Measurements from ENCODE around the gene ATP5F1E. TPM values are rescaled to one million over a fixed set of nuclear protein-coding genes. Genes with fewer than 3 reads are reported as not detected.

The ATP5F1E gene
- total RNA-seq, 4 donors from 2014 or later = 35.8 to 90.0 (median 38.6) TPM

DNA sequence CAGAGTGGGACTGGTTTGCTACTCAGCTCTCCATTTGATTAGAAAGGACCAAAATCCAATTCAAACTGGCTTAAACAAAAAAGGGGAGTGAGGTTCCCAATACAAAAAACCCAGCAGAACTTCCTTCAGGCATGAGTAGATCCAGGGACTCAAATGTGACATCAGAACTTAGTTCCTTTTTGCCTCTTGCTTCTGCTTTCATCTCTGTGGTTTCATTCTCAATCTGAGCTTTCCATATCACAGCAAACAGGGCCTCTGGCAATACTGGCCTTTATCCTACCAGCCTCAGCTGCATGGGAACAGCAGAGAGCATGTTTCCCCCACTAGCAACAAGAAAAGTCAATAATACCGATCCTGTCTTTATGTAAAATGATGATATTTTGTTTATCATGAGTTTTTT is 39.1 kb upstream of the ATP5F1E start:
- TF ChIP-seq, protein P1, sequence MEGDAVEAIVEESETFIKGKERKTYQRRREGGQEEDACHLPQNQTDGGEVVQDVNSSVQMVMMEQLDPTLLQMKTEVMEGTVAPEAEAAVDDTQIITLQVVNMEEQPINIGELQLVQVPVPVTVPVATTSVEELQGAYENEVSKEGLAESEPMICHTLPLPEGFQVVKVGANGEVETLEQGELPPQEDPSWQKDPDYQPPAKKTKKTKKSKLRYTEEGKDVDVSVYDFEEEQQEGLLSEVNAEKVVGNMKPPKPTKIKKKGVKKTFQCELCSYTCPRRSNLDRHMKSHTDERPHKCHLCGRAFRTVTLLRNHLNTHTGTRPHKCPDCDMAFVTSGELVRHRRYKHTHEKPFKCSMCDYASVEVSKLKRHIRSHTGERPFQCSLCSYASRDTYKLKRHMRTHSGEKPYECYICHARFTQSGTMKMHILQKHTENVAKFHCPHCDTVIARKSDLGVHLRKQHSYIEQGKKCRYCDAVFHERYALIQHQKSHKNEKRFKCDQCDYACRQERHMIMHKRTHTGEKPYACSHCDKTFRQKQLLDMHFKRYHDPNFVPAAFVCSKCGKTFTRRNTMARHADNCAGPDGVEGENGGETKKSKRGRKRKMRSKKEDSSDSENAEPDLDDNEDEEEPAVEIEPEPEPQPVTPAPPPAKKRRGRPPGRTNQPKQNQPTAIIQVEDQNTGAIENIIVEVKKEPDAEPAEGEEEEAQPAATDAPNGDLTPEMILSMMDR (IDR thresholded peaks at IDR 0.05; ENCODE audit: low read depth) = no peak

- TF ChIP-seq, protein P1 (IDR thresholded peaks at IDR 0.05; ENCODE audit: low read depth) = no peak
Measured at GRCh38 chr20:59069026-59069425, 36.9 kb upstream of the ATP5F1E start.

- TF ChIP-seq, protein P1 (IDR thresholded peaks at IDR 0.05; ENCODE audit: low read depth) = no peak
Measured at GRCh38 chr20:59068534-59068933, 36.4 kb upstream of the ATP5F1E start.

GRCh38 chr20:59064214-59064722 is 32.1 kb upstream of the ATP5F1E start:
- TF ChIP-seq, protein P1 (IDR thresholded peaks at IDR 0.05; ENCODE audit: low read depth) = no peak

DNA sequence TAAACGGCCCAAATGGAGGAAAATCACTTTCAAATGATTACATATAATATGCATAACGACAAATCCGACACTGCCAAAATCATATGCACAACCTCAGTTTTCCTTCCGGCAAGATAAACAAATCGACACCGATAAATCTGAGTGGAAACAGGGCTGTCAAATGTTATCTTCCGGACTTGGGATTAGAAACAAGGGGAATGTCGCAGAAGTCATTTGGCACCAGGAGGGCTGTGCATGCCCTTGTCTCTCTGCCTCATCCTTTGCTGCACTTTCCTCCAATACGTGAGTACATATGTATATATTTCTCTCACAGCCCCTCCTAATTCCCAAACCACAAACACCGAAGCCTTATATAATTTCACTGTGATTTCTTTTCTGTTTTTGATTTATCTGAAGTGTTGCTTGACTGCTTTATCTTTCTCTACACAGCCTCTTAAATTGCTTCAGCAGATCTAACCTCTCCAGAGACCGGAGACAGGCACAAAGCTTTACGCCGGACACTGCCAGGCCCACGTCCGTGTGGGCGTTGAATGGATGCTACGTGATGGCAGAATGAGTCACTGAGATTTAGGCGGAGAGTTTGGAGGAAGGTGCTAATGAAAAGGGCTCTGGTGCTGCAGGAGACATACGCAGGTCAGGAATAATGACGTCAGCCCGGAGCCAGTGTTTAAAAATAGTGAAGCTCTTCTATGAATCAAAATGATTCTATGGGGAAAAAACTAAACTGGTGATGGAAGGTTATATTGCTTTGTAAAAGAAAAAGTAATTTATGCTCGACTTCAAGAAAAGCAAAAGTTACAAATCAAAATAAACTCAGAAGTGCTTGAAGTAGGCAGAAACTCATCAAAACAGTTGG is 31.5 kb upstream of the ATP5F1E start:
- TF ChIP-seq, protein P1 (IDR thresholded peaks at IDR 0.05; ENCODE audit: low read depth) = no peak

DNA sequence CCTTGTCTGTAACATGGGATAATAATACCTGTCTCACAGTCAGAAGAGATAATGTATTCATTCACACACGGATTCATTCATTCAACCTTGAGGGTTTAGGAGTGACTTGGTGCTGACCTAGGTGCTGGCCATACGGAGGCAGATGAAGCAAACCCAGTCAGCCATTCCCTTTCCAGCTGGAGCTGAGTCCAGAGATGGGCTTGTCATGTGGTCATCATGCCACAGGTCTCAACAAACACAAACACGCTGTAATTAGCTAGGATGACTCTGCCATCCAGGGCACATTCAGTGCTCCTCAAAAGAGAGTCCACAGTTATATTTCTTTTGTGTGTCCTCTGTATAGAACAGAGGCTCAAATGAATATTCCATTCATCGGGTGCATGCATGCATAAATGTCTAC is 29.9 kb upstream of the ATP5F1E start:
- TF ChIP-seq, protein P1 (IDR thresholded peaks at IDR 0.05; ENCODE audit: low read depth) = no peak

- TF ChIP-seq, protein P1 (IDR thresholded peaks at IDR 0.05; ENCODE audit: low read depth) = no peak
Measured at GRCh38 chr20:59055302-59055701, 23.2 kb upstream of the ATP5F1E start.

Data from subcutaneous adipose tissue (tissue), 4 donors.